Sigmoid colon (tissue), 4 donors: Measurements from ENCODE around the gene CATSPER4.

Experiments
- EP300 ChIP-seq, 4 donors: sonication (generic); formaldehyde crosslinking; IDR thresholded peaks; one replicate each; pipeline ENCODE4 v1.6.1; 2017; ENCODE audit warnings: antibody characterized with exemption in 4 of 4
- TF ChIP-seq, protein P1 (sequence below), 4 experiments: fragments of 450-650 bp in 3 of 4; fragments of 200-600 bp in 1 of 4; IDR thresholded peaks; one replicate each; pipeline ENCODE4 v1.5.1; 2016 to 2019; ENCODE audit warnings: antibody characterized with exemption in 4 of 4, mild to moderate bottlenecking in 3 of 4, moderate library complexity in 2 of 4

DNA sequence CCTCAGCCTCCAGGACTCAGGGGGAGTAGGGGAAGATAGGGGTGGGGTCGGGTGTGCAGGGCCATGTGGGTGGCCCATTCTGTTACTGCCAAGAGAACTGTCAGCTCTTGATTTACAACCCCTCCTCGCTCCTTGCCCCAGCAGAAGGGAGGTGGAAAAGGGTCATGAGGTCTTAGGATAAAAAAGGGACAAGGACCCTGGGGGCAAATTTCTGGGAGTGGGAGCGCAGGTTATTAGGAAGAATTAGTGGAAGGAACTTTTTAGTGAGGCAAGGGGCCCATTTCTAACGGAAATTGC, 30.7 kb upstream of the CATSPER4 start:
- TF ChIP-seq, protein P1, sequence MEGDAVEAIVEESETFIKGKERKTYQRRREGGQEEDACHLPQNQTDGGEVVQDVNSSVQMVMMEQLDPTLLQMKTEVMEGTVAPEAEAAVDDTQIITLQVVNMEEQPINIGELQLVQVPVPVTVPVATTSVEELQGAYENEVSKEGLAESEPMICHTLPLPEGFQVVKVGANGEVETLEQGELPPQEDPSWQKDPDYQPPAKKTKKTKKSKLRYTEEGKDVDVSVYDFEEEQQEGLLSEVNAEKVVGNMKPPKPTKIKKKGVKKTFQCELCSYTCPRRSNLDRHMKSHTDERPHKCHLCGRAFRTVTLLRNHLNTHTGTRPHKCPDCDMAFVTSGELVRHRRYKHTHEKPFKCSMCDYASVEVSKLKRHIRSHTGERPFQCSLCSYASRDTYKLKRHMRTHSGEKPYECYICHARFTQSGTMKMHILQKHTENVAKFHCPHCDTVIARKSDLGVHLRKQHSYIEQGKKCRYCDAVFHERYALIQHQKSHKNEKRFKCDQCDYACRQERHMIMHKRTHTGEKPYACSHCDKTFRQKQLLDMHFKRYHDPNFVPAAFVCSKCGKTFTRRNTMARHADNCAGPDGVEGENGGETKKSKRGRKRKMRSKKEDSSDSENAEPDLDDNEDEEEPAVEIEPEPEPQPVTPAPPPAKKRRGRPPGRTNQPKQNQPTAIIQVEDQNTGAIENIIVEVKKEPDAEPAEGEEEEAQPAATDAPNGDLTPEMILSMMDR (IDR thresholded peaks at IDR 0.05) = no peak
- TF ChIP-seq EP300 (IDR thresholded peaks at IDR 0.05) = no peak
